Spleen (tissue), 7 donors: ENCODE measurements around the gene KLHDC4.

Experiments used
- CTCF ChIP-seq, 11 experiments: fragments of 200-600 bp in 7 of 11; fragments of 450-650 bp in 4 of 11; sonication (generic) in 4 of 11; IDR thresholded peaks in 8 of 11; conservative IDR thresholded peaks in 3 of 11; 1 replicate in 7 of 11; 2 replicates in 4 of 11; pipeline versions ENCODE4 v1.4.0 to v1.8.0; 2016 to 2021; ENCODE audit warnings: antibody characterized with exemption in 11 of 11, inconsistent platforms in 4 of 11, mild to moderate bottlenecking in 1 of 11
- POLR2A ChIP-seq, 3 donors: fragments of 450-650 bp; IDR thresholded peaks; one replicate each; pipeline ENCODE4 v1.5.1; 2017; ENCODE audit warnings: antibody characterized with exemption in 3 of 3, mild to moderate bottlenecking in 1 of 3
- POLR2AphosphoS5 ChIP-seq, 3 donors: sonication (generic); formaldehyde crosslinking; IDR thresholded peaks; one replicate each; pipeline ENCODE4 v1.5.1; 2017; ENCODE audit warnings: antibody characterized with exemption in 3 of 3
- donor health status: DM: no; HTN: no; CAD: no; lungs with moderate emphysema.
- donor health status: DM: no; HTN: no; CAD: no.
- donor health status: DM: no; HTN: no; CAD: no.

GRCh38 chr16:87790292-87791100 is 24.7 kb upstream of the KLHDC4 start:
- TF ChIP-seq CTCF (IDR thresholded peaks at IDR 0.05 in 8 of 11, conservative IDR thresholded peaks at IDR 0.05 in 3 of 11) (no peak), POLR2AphosphoS5 (IDR thresholded peaks at IDR 0.05) (no peak), POLR2A (IDR thresholded peaks at IDR 0.05) (no peak)
